ENCODE measurements around the gene PFKP.
"Not testable (repeated sequence)": the region's sequence is repeated elsewhere in the genome, so short reads cannot be mapped to it uniquely, and the experiment has no call there.

PFKP gene

DNA sequence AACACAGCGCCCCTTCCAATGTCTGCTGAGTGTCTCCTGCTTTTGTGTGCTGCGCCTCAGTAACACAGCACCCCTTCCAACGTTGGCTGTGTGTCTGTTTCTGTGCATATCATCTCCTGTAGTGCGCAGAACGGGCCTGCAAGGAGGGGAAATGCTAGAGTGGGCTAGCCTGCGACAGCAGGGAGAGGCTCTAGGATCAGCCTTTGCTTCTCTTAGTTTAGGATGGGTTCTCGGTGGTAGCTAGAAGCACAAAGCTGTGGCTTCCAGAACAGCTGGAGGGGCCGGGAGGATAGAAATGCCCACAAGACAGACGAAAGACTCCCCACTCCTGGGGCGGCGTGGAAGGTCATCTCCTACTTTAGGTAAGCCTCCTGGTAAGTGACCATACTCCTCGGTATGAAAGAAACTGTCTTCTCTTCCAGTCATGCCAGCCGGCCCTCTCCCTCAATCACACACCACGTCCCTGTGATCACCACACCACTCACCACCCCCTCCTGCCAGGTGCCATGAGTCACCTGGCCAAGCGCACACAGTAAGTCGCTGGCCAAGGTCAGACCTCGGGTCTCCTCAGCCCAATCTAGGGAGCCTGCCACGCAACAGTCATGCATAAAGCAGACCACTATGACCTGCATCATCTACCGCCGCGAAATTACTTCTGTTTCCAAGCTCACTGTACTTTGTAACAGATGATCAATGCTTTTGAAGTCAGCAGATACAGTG is 100.4 kb downstream of the PFKP start:
- no peak for FAIRE-seq

DNA sequence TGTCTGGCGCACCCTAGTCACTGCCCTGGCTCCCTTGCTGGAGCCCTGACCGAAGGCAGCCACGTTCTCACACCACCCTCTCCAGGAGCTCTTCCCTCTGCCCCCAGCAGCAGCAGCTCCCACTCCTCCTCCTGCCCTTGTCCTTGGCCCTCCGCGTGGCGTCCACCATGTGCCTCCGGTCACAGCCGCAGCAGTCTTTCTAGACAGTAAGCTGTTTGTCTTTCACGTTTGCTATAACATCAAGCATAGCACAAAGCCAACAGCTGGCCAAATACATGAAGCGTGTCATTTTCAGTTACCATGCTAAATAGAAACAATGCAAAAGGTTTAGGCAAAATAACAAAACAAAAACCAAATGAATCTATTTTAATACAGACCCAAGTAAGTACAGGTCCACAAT is 101.9 kb downstream of the PFKP start:
- no peak for FAIRE-seq

DNA sequence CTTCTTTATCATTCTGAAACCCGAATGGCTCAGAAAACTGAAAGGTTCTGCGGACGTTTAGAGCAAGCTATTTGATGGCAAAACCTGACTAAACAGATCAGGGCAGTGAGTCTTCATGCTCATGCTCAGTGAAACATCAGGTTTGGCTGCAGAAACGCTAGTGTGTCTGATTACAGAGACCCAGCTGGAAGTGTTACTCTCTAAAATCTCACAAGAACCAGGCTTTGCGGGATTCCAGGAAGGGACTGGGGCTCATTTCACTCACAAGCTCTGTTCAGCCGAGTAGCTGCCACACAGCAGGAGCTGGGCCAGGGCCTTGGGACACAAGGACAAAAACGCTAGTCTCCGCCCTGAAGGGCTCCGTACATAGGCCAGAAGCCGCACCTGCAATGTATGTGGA is 102.3 kb downstream of the PFKP start:
- no peak for FAIRE-seq

DNA sequence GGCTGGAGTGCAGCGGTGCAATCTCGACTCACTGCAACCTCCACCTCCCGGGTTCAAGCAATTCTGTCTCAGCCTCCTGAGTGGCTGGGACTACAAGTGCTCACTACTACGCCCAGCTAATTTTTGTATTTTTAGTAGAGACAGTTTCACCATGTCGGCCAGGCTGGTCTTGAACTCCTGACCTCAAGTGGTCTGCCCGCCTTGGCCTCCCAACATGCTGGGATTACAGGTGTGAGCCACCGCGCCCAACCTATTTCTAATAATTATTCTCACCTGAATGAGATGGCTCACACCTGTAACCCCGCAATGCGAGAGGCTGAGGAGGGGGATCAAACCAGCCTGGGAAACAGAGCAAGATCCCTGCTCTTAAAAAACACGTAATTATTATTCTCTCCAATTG is 104.1 kb downstream of the PFKP start:
- not testable (repeated sequence) for FAIRE-seq

DNA sequence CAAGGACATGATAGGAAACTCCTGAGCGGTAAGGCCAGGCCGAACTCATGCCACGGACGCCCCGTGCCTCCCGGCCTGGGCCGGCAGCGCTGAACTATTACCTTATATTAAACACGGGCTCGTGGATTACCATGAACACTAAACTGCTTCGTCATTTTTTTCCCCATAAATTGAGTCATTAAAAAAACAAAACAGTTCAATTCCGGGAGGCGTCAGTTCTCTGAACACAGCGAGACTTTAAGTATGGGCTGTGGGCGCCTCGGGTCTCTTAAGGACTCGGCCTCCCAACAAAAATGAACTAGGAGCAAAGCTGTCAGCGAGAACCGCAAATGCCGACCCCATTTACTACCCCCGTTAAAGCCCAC is 104.7 kb downstream of the PFKP start:
- FAIRE-seq, result no peak

DNA sequence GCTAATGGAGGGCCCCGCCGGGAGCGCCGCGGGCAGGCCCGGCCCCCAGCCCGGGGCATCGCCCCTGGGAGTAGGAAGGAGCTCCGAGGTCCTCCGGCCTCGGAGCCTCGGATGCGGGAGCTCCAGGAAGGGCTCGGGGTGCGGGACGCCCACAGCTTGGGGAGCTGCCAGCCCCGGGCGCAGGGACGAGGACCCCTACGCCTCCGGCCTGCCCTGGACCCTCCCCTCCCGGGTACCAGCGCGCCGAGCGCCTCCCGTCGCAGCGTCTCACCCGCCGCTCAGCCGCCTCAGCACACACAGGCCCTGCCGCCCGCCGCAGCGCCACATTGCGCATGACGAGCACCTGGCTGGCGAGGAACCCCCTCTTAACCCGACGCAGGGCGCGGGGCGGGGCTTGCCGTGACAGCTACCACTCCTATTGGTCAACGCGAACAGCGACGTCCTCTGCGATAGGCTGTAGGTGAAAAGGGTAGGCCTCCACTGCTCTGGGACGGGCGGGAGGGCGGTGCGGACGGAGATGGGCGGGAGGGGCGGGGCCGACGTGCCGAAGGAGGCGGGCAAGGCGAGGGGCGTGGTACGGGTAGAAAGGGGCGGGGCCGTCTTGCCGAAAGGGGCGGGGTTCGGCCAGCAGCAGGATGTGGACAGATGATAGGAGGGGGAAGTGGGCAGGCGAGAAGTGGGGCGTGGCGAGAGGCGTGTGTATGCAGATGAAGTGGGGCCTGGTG is 105.3 kb downstream of the PFKP start, which contains the start of gene PITRM1:
Gene PITRM1 (minus strand): TSS at position 337 of the 725 bp plus-strand sequence. CDS start 10 bp downstream, at position 327.
- FAIRE-seq, result no peak

DNA sequence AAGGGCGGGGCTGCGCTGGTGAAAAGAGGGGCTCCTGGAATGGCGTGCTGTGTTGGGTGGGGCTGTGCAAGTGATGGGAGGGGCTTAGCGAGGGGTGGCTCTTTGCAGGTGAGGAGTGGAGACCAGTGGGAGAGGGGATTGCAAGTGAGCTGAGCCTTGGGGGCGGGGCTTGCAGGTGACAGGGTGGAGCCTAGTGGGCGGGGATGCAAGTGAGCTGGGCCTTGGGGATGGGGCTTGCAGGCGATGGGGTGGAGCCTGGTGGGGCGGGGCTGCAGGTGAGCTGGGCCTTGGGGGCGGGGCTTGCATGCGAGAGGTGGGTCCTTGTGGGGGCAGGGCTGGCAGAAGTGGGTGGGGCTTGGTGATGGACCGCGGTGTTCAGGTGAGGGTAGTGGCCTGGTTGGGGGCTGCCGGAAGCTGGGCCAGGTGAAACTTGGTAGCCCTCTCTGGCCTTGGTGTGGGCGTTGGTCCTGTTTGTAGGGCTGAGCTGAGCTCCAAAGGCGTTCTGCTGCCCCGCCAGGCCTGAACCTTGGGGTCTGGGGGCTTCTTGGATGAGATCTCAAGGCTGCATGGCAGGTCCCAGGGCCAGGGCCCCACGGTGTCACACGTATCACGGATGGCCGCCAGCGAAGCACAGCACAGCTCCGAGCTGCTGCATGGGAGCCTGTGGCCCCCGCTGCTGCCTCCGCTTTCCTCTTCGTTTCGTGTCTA is 106.0 kb downstream of the PFKP start:
- FAIRE-seq, result no peak

DNA sequence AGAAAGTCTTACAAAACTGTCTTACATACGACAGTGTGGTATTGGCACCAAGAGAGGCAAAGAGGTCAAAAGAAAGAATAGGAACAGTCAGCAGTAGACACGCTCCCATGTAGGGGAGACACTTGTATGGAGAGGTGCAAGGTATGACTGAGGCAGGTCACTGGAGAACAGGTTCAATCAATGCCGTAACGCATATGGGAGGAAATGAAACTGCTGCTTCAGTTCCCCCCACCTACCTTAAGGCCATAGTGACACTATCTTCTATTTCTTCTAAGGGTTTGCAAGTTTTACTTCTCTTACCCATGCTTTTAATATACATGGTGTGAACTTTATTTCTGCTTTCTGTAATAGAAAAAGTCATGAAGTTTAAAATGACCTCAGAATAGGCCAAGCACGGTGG is 110.7 kb downstream of the PFKP start:
- no peak for FAIRE-seq

DNA sequence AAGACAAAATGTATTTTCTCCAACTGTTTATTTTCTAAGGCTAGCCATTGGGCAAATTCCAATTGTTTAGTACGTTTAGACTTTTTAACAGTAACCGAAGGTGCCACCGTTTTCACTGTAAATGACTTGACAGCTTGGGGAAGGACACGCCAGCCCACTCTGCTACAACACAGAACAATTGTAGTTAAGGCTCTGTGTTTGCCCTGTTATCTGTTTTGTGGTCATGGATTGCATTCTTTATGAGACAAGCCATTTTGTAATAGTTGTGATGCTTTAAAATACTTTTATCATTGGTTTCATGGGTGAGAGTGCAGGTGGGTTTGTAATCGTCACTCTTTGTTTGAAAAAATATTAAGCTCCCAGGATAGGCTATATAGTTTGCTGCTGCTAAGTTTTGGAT is 111.8 kb downstream of the PFKP start:
- no peak for FAIRE-seq

DNA sequence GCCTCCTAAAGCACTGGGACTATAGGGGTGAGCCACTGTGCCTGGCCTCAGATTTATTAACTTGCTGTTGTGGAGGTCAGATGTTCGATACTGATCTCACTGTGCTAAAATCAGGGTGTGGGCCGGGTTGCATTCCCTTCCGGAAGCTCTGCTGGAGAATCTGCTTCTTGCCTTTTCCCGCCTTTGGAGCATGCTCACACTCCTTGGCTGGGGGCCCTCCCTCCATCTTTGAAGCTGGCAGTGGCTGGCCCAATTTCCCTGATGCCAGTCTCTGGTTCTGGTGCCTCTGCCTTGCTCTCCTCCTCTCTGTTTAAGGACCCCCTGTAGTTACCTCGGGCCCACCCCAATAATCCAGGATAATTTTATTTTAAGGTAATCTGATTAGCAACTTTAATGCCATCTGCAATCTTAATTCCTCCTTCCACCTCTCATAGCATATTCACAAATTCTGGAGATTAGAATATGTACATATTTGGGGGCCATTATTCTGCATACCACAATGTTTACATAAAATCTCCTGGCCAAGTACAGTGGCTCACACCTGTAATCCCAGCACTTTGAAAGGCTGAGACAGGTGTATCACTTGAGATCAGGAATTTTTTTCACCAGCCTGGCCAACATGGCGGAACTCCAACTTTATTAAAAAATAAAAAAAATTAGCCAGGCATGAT is 113.1 kb downstream of the PFKP start:
- no peak for FAIRE-seq

DNA sequence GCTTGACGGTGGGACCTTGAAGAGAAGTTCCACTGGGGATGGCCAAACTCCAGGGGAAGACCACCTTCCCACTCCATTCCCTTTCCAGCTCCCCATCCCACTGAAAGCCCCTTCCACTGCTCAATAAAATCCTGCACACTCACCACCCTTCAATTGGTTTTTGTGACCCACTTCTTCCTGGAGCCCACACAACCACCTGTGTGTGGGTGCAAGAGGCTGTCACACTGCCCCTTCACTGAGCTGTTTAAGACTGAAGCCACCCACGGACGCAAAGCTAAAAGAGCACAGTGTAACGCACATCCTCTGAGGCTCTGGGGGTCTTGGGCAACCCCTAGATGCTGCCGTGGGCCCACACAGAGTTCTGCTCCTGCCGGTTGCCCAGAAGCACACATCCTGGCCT is 118.0 kb downstream of the PFKP start:
- no peak for FAIRE-seq

DNA sequence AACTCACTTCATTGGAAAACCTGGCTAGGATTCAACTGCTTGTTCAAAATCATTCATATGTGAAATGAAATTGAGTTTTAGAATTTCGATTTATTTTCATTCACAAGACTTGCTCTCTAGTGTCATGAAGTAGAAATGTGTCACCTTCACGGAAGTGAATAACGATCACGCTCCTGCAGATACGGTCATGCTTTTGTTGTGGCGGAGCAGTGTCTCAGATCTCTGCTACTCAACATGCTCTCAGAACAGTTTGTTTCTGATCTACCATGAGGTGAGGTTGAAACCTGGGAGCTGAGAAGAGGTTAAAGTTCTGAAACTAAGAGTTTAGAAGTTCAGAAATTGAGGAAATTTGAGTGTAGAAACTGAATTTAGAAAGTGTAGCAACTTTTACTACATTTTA is 119.0 kb downstream of the PFKP start:
- FAIRE-seq, result no peak

All from A204.1 (cell line).